CD4-positive, CD25-positive, alpha-beta regulatory T cell (primary cell): ENCODE data around the gene PCDHGA1. TPM values are rescaled to one million over a fixed set of nuclear protein-coding genes. Genes with fewer than 3 reads are reported as not detected.

Experiments
- ATAC-seq, 2 donors: fragments of 150-1000 bp; cut with Tn5 transposase; one replicate each; pipeline ENCODE4 v1.10.0; 2021; ENCODE audit warnings: low read depth in 2 of 2, moderate number of reproducible peaks in 2 of 2, moderate library complexity in 1 of 2
- DNase-seq, 3 donors: peaks; one replicate each; pipeline versions ENCODE4 v3.0.0 to v3.0.0-alpha.2; 2012 to 2022; ENCODE audit warnings: mixed read lengths in 1 of 3
- H3K27ac ChIP-seq: one replicate; pipeline ENCODE4 v1.7.0; 2013; ENCODE audit warnings: mild to moderate bottlenecking, low read length; ENCODE audit not compliant: insufficient read depth, poor library complexity, severe bottlenecking
- H3K27me3 ChIP-seq: one replicate; pipeline ENCODE4 v1.7.0; 2013; ENCODE audit warnings: low read length; ENCODE audit not compliant: control insufficient read depth, insufficient read depth
- H3K36me3 ChIP-seq: one replicate; pipeline ENCODE4 v1.7.0; 2013; ENCODE audit warnings: mild to moderate bottlenecking, low read length, moderate library complexity; ENCODE audit not compliant: control insufficient read depth, insufficient read depth
- H3K4me1 ChIP-seq: 2 replicates; pipeline ENCODE4 v1.7.0; 2013; ENCODE audit warnings: mild to moderate bottlenecking, low read length; ENCODE audit not compliant: insufficient read depth, control insufficient read depth, poor library complexity, severe bottlenecking
- H3K4me3 ChIP-seq: one replicate; pipeline ENCODE4 v1.7.0; 2013; ENCODE audit warnings: low read depth, mild to moderate bottlenecking, low read length, moderate library complexity
- H3K9me3 ChIP-seq, 2 experiments: 1 replicate in 1 of 2; 2 replicates in 1 of 2; pipeline ENCODE4 v1.7.0; 2013; ENCODE audit warnings: low read length in 2 of 2, mild to moderate bottlenecking in 1 of 2, moderate library complexity in 1 of 2; ENCODE audit not compliant: control insufficient read depth in 2 of 2
- H3K27ac Mint-ChIP-seq, 3 donors: one replicate each; pipeline ENCODE4 v1.8.0; 2020 to 2022; ENCODE audit warnings: mild to moderate bottlenecking in 3 of 3, mixed read lengths in 3 of 3, moderate library complexity in 2 of 3
- H3K27me3 Mint-ChIP-seq: one replicate; pipeline ENCODE4 v1.8.0; 2022; ENCODE audit warnings: mild to moderate bottlenecking, mixed read lengths
- H3K36me3 Mint-ChIP-seq: one replicate; pipeline ENCODE4 v1.8.0; 2020; ENCODE audit warnings: mixed read lengths
- H3K4me1 Mint-ChIP-seq, 4 donors: one replicate each; pipeline ENCODE4 v1.8.0; 2020 to 2022; ENCODE audit warnings: mixed read lengths in 4 of 4, mild to moderate bottlenecking in 1 of 4
- H3K4me3 Mint-ChIP-seq, 4 donors: one replicate each; pipeline ENCODE4 v1.8.0; 2020 to 2022; ENCODE audit warnings: mild to moderate bottlenecking in 4 of 4, mixed read lengths in 4 of 4, moderate library complexity in 3 of 4
- H3K9me3 Mint-ChIP-seq, 7 donors: one replicate each; pipeline ENCODE4 v1.8.0; 2020 to 2022; ENCODE audit warnings: mixed read lengths in 7 of 7, mild to moderate bottlenecking in 3 of 7, moderate library complexity in 2 of 7
- polyA plus RNA-seq, 4 donors: library from polyadenylated mRNA; unstranded; fragments of 300-500 nt; fragmentation: Illumina TruSeq; gene quantifications; one replicate each; pipeline ENCODE4 v1.2.3, GENCODE V29; 2021
- total RNA-seq: library from RNA; stranded (reverse); gene quantifications from one replicate; pipeline ENCODE4 v1.2.3, GENCODE V29; 2022

The PCDHGA1 gene
- total and polyA plus RNA-seq, 5 donors from 2014 or later = 0.06 to 0.10 TPM; not detected in 3

DNA sequence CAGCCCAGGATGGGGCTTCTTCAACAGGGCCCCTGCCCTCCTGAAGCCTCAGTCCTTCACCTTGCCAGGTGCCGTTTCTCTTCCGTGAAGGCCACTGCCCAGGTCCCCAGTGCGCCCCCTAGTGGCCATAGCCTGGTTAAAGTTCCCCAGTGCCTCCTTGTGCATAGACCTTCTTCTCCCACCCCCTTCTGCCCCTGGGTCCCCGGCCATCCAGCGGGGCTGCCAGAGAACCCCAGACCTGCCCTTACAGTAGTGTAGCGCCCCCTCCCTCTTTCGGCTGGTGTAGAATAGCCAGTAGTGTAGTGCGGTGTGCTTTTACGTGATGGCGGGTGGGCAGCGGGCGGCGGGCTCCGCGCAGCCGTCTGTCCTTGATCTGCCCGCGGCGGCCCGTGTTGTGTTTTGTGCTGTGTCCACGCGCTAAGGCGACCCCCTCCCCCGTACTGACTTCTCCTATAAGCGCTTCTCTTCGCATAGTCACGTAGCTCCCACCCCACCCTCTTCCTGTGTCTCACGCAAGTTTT lies 182.1 kb downstream of the PCDHGA1 start:
- Mint-ChIP-seq H3K27me3 (no peaks in the 10 kb centered on the region), H3K9me3 (no peaks in the 10 kb centered on the region), H3K27ac (peak overlapping the region; percentile 77 to 89 (median 88)), H3K36me3 (peaks cover 13% of the 10 kb centered on the region), H3K4me3 (peak overlapping the region; percentile 81 to 93 (median 90)), H3K4me1 (peaks cover 0 to 33% (median 23%) of the 10 kb centered on the region in 4 donors)
- H3K4me1 ChIP-seq = peaks cover 18% of the 10 kb centered on the region
- no peak overlapping the region for H3K27ac ChIP-seq
- DNase-seq (peak; percentile 70 to 81 (median 77)), ATAC-seq (peak; percentile 42 to 49)
- peak overlapping the region; percentile 83 for H3K4me3 ChIP-seq
- H3K27me3 ChIP-seq = no peaks in the 10 kb centered on the region
- H3K36me3 ChIP-seq = peaks cover 22% of the 10 kb centered on the region
- H3K9me3 ChIP-seq = no peaks in the 10 kb centered on the region

DNA sequence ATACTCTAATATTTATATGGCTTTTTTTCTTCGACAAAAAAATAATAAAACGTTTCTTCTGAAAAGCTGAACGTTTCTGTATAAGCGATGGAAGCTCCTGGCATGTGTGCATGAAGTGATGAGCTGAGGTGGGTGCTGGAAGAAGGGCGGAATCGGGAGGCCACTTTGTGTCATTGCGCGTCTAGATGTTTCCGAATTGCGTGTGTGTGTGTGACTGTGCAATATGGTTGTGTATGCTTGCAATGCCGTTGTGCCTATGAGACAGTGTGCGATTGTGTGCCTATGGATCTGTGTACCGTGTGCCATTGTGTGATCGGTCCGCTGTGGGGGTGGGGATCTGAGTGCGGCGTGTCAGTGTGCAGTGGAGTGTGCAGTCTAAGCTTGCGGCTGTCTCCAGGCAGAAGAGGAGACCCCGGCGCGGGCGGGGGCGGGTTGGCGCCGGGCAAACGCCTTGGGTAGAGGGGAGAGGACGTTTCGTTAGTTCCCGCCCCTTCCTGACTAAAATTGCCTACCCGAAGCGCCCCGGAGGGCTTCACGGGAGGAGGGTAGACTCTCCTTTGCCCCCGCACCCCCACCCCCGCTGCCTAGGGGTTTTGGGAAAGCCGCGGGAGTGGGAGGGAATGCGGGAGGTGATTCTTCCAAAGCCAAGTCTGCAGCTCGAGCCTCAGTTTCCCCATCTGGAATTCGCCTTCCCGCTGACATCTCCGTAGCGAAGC lies 182.8 kb downstream of the PCDHGA1 start:
- no peaks in the 10 kb centered on the region for H3K9me3 Mint-ChIP-seq
- H3K4me3 ChIP-seq = peak overlapping the region; percentile 83
- H3K9me3 ChIP-seq = no peaks in the 10 kb centered on the region
- no peaks in the 10 kb centered on the region for H3K27me3 ChIP-seq
- H3K4me3 Mint-ChIP-seq = peak overlapping the region; percentile 81 to 93 (median 90)
- peaks cover 2 to 33% (median 25%) of the 10 kb centered on the region in 4 donors for H3K4me1 Mint-ChIP-seq
- H3K36me3 ChIP-seq = peaks cover 28% of the 10 kb centered on the region
- H3K27ac ChIP-seq = peak overlapping the region; percentile 11
- peak overlapping the region; percentile 77 to 89 (median 88) for H3K27ac Mint-ChIP-seq
- ATAC-seq (peak; percentile 35 to 36), DNase-seq (peak in 2 of 3 donors; percentile 36 to 46)
- no peaks in the 10 kb centered on the region for H3K27me3 Mint-ChIP-seq
- peaks cover 18% of the 10 kb centered on the region for H3K4me1 ChIP-seq
- peaks cover 19% of the 10 kb centered on the region for H3K36me3 Mint-ChIP-seq

DNA sequence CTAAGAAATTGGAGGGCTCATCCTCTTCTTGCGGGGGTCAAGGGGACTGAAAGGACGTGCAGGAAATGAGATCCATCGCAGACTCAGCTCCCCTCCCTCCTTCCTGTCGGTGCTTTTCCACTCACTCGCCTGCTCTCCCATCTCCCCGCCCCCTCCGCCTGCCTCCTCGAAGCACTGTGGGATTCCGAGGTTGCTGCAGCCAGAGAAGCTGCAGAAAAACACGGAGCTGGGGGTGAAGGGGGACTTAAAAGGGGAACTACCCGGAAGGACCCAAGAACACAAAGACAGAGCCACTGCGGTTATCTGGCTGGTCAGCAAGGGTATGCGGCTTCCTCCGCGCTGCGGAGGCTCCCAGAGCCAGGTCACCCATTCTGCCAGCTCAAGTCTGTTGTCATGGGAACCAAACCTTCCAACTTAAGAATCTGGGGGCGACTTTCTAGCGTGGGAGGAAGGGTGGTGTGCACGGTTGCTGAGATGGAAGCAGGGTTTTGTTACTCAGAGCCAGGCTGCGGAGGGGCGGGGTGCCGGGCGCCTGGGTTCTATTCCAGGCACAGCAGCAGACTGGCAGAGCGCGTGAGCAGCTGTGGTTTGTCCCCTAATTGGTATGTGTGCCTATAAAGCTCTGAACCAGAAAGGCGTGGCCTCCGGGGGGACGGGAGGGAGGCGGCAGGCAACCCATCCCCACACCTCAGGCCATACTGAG lies 183.5 kb downstream of the PCDHGA1 start:
- H3K27ac ChIP-seq = peak overlapping the region; percentile 11
- H3K9me3 ChIP-seq = no peaks in the 10 kb centered on the region
- Mint-ChIP-seq H3K27ac (peak overlapping the region in 2 of 3 donors; percentile 77 to 86), H3K4me3 (peak overlapping the region; percentile 69 to 92 (median 90)), H3K9me3 (no peaks in the 10 kb centered on the region), H3K4me1 (peaks cover 5 to 33% (median 25%) of the 10 kb centered on the region in 4 donors), H3K36me3 (peaks cover 24% of the 10 kb centered on the region), H3K27me3 (no peaks in the 10 kb centered on the region)
- H3K27me3 ChIP-seq = no peaks in the 10 kb centered on the region
- DNase-seq = peak in 1 of 3 donors; percentile 46
- H3K4me1 ChIP-seq = peaks cover 18% of the 10 kb centered on the region
- ATAC-seq = peak; percentile 44
- peaks cover 35% of the 10 kb centered on the region for H3K36me3 ChIP-seq
- H3K4me3 ChIP-seq = peak overlapping the region; percentile 83

DNA sequence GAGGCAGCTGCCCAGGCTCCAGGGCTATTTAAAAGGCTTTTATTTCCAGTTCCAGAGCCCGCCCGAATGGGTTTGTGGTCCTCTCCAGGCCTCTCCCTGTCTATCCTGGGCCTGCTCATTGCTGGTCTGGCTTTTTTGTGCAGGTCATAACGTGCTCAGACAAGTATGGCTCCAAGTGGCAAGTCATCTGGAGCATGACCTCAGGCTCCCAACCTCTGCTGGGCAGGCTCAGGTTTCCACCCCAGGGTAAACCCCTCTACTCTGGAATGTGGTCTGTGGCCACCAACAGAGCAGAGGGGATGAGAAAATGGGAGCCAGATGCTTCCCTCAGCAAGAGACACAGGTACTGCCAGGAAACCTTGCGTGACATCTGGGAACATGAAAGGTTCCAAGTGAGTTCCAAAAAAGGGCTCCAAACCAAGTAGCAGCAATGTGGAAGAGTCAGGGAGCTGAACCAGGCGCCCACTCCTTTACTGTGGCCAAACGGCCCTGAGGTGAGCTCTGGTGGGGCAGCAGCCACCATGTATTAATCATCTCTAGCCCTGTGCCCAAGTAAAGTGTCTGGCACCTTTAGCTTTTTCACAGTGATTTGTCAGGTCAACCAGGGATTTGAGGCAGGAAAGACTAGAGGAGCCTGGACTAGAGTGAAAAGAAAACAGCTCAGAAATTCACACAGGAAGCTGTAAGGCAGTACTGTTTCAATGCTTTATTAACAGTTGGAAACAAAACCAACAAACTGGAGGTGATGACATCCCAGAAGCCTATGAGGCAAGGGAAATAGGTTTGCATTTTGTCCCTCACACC lies 184.2 kb downstream of the PCDHGA1 start:
- Histone ChIP-seq H3K4me1 (peaks cover 18% of the 10 kb centered on the region), H3K36me3 (peaks cover 43% of the 10 kb centered on the region), H3K27me3 (no peaks in the 10 kb centered on the region), H3K4me3 (no peak overlapping the region), H3K9me3 (no peaks in the 10 kb centered on the region), H3K27ac (no peak overlapping the region)
- Mint-ChIP-seq H3K27ac (peak overlapping the region; percentile 60 to 86 (median 72)), H3K4me1 (peaks cover 5 to 33% (median 25%) of the 10 kb centered on the region in 4 donors), H3K36me3 (peaks cover 31% of the 10 kb centered on the region), H3K4me3 (peak overlapping the region; percentile 69 to 92 (median 90)), H3K27me3 (no peaks in the 10 kb centered on the region), H3K9me3 (no peaks in the 10 kb centered on the region)
- DNase-seq = no peak
- no peak for ATAC-seq

DNA sequence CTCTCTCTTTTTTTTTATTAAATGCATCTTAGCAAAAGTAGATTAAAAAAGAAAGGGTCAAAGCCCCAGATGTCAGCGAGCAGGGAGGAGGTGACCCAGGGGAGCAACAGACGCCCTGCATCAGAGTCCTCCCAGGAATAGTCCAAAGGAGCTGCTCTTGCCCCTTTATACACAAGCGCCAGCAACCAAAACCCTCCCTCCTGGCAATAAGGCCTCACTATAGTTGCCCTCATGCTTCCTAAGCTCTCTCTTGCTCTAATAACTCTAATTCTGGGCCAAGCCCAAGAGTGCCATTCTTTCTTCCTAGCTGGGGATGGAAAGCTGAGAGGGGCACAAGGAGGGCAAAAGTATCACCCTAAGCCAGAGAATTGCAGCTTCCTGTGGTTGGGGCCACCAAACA lies 184.8 kb downstream of the PCDHGA1 start:
- no peaks in the 10 kb centered on the region for H3K27me3 ChIP-seq
- Mint-ChIP-seq H3K4me3 (peak overlapping the region in 2 of 4 donors; percentile 5 to 67), H3K27me3 (no peaks in the 10 kb centered on the region), H3K4me1 (peaks cover 5 to 33% (median 25%) of the 10 kb centered on the region in 4 donors), H3K36me3 (peaks cover 37% of the 10 kb centered on the region), H3K27ac (peak overlapping the region in 2 of 3 donors; percentile 65 to 72), H3K9me3 (no peaks in the 10 kb centered on the region)
- no peak overlapping the region for H3K4me3 ChIP-seq
- ATAC-seq = no peak
- no peak overlapping the region for H3K27ac ChIP-seq
- H3K4me1 ChIP-seq = peaks cover 18% of the 10 kb centered on the region
- DNase-seq = no peak
- H3K9me3 ChIP-seq = no peaks in the 10 kb centered on the region
- H3K36me3 ChIP-seq = peaks cover 49% of the 10 kb centered on the region

DNA sequence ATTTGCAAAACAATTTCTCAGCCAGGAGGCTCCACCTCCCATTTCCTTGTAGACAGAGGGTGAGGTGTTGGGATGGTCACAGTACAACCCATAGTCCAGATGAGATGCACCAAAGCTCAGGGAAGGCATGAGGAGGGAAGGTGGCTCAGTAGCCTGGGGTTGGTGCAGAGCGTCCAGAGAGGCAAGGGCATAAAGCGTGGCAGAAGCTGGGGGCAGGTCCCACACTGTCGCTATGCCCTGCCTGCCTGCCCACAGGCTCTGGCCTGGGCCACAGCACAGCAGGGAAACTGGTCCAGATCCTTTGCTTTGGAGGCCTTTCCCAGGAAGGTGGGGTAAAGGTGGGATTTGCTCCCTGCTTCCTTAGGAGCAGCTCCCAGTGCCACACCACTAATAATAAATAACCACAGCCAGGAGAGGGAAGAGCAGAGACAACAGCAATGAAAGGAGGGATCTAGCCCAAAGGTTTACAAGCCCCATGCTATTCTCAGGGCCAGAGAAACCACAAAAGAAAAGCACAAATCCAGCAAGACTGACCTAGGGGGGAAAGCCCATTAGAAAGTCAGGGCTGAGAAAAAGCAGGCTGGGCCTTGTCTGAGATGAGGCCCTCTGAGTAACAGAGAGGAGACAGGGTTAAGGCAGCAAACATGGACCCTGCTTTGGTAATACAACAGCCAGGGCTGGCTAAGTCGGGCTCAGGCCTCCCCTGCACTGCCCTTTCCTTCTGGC lies 185.8 kb downstream of the PCDHGA1 start:
- DNase-seq (no peak), ATAC-seq (no peak)
- Mint-ChIP-seq H3K4me3 (peak overlapping the region in 1 of 4 donors; percentile 16), H3K9me3 (no peaks in the 10 kb centered on the region), H3K27ac (peak overlapping the region in 2 of 3 donors; percentile 56 to 67), H3K27me3 (no peaks in the 10 kb centered on the region), H3K4me1 (peaks cover 5 to 34% (median 25%) of the 10 kb centered on the region in 4 donors), H3K36me3 (peaks cover 46% of the 10 kb centered on the region)
- no peaks in the 10 kb centered on the region for H3K27me3 ChIP-seq
- no peak overlapping the region for H3K27ac ChIP-seq
- H3K4me1 ChIP-seq = peaks cover 18% of the 10 kb centered on the region
- H3K36me3 ChIP-seq = peaks cover 58% of the 10 kb centered on the region
- H3K4me3 ChIP-seq = no peak overlapping the region
- H3K9me3 ChIP-seq = no peaks in the 10 kb centered on the region

- Histone ChIP-seq H3K4me3 (no peak overlapping the region), H3K27ac (no peak overlapping the region), H3K36me3 (peaks cover 63% of the 10 kb centered on the region), H3K9me3 (no peaks in the 10 kb centered on the region), H3K27me3 (no peaks in the 10 kb centered on the region), H3K4me1 (peaks cover 18% of the 10 kb centered on the region)
- Mint-ChIP-seq H3K4me3 (no peak overlapping the region), H3K27me3 (no peaks in the 10 kb centered on the region), H3K4me1 (peaks cover 5 to 34% (median 26%) of the 10 kb centered on the region in 4 donors), H3K36me3 (peaks cover 51% of the 10 kb centered on the region), H3K9me3 (no peaks in the 10 kb centered on the region), H3K27ac (peak overlapping the region in 1 of 3 donors; percentile 67)
- ATAC-seq = no peak
- no peak for DNase-seq
Observed at GRCh38 chr5:141516672-141517025, 186.3 kb downstream of the PCDHGA1 start.
